Ovary (tissue), 9 donors: ENCODE results near the gene ZNF652. TPM values are rescaled to one million over a fixed set of nuclear protein-coding genes. Genes with fewer than 3 reads are reported as not detected.
"Not testable (repeated sequence)": the region's sequence is repeated elsewhere in the genome, so short reads cannot be mapped to it uniquely, and the experiment has no call there.

Experiments used
- DNase-seq, 5 donors: peaks; one replicate each; pipeline ENCODE4 v3.0.0-alpha.2; 2019 to 2020
- H3K27ac ChIP-seq, 2 donors: fragments of 200-600 bp; one replicate each; pipeline versions ENCODE4 v1.5.1 to v1.8.0; 2019 to 2022
- H3K27me3 ChIP-seq: fragments of 200-600 bp; one replicate; pipeline ENCODE4 v1.8.0; 2022
- H3K36me3 ChIP-seq: fragments of 200-600 bp; sonication (generic); one replicate; pipeline ENCODE4 v1.5.1; 2019
- H3K4me1 ChIP-seq: one replicate; pipeline ENCODE4 v1.8.1; 2013; ENCODE audit warnings: mild to moderate bottlenecking, moderate library complexity; ENCODE audit not compliant: insufficient read depth
- H3K4me3 ChIP-seq: fragments of 200-600 bp; sonication (generic); one replicate; pipeline ENCODE4 v1.5.1; 2017
- H3K9me3 ChIP-seq, 2 donors: fragments of 200-600 bp in 1 of 2; sonication (generic) in 1 of 2; one replicate each; pipeline versions ENCODE4 v1.5.1 to v1.8.1; 2013 to 2019; ENCODE audit warnings: mild to moderate bottlenecking in 1 of 2, moderate library complexity in 1 of 2
- CTCF ChIP-seq, 3 donors: fragments of 450-650 bp in 2 of 3; fragments of 200-600 bp in 1 of 3; IDR thresholded peaks; one replicate each; pipeline versions ENCODE4 v1.5.1 to v1.8.0; 2016 to 2022; ENCODE audit warnings: antibody characterized with exemption in 3 of 3, mild to moderate bottlenecking in 1 of 3
- EP300 ChIP-seq: sonication (generic); formaldehyde crosslinking; IDR thresholded peaks from one replicate; pipeline ENCODE4 v1.6.1; 2017; ENCODE audit warnings: antibody characterized with exemption
- POLR2A ChIP-seq: fragments of 450-650 bp; IDR thresholded peaks from one replicate; pipeline ENCODE4 v1.6.1; 2017; ENCODE audit warnings: antibody characterized with exemption, mild to moderate bottlenecking, moderate library complexity
- WGBS, 3 donors: extraction: QIAGEN DNeasy Blood & Tissue Kit in 1 of 3; methylation state at CpG; one replicate each; pipeline versions ENCODE4 v1.1.5 to v1.1.7; 2013 to 2017; 5-methylcytosine and 5-hydroxymethylcytosine counted together
- intact Hi-C, 4 donors: fragments of 100-400 bp; cut with DNase I; formaldehyde crosslinking; loops; one replicate each; pipeline versions ENCODE4 v1.11.0 to v1.15.1; 2022 to 2023
- polyA plus RNA-seq, 2 donors: library from polyadenylated mRNA; stranded (reverse); fragments of 200-250 nt in 1 of 2; fragments of 350-450 nt in 1 of 2; fragmentation: Illumina TruSeq in 1 of 2; extraction: RNeasy Lipid Tissue Mini Kit (QIAGEN cat#74804) in 1 of 2; gene quantifications; one replicate each; pipeline ENCODE4 v1.2.3, GENCODE V29; 2013 to 2014
- total RNA-seq, 7 donors: library from RNA; depleted of rRNA in 2 of 7; stranded (reverse); fragments of >200 nt in 2 of 7; fragmentation: NEBNext Ultra II Directional in 3 of 7; extraction: Animal tissue kit (Norgen Biotek cat#: 25700) in 3 of 7; gene quantifications; one replicate each; pipeline versions ENCODE4 v1.1.0 to v1.2.4, GENCODE V29; 2016 to 2023
- donor health status: DM: no; HTN: no; CAD: no; lungs with moderate emphysema.
- donor health status: DM: no; HTN: no; CAD: no.
- donor health status: Bipolar disorder and iron deficiency.
- donor health status: DM: yes; HTN: yes; CAD: no.
- donor health status: DM: no; HTN: no; CAD: no.
- donor health status: DM: yes; HTN: yes; CAD: no.

The ZNF652 gene
- total and polyA plus RNA-seq, 9 donors = 17.1 to 60.9 (median 48.8) TPM

DNA sequence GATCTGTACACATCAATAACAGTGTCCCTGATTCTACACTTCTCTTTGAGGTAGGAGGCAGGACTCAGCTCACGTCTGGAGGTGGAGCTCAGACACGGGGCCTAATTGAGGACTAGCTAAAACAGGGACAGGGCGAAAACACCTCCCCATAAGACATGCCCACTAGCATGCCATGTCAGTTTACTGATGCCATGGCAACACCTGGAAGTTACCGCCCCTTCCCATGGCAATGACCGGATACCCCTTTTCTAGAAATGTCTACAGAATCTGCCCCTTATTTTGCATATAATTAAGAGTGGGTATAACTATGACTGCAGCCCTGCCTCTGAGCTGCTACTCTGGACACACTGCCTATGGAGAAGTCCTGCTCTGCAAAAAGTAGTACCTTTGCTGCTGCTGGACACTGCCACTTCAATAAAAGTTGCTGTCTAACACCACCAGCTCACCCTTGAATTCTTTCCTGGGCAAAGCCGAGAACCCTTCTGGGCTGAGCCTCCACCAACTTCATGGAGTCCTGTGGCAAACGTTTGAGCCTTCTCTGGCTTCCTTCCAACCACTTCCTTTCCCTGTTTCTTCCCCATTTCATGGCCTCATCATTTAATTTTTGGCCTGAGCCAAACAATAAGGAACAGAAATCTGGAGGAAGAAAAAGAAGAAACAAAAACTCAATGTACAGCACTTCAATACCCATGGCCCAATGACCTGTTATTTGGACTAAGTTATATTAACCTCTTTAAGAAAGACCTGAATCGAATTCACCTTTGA lies 31.6 kb upstream of the ZNF652 start:
- Histone ChIP-seq H3K27ac (no peak overlapping the region), H3K27me3 (no peaks in the 10 kb centered on the region), H3K36me3 (no peaks in the 10 kb centered on the region), H3K4me3 (no peak overlapping the region), H3K4me1 (no peaks in the 10 kb centered on the region), H3K9me3 (no peaks in the 10 kb centered on the region)
- TF ChIP-seq EP300 (no peak), POLR2A (no peak), CTCF (IDR thresholded peaks at IDR 0.05) (no peak)
- intact Hi-C loops = loop anchor here (2.0 to 10.0 kb wide), 3 partner anchors 76 to 79 kb away; no protein-coding TSS in a partner anchor
- DNase-seq = no peak
- WGBS, 3 donors = 76 to 81% (median 80%) methylated on average over 8 of the region's 8 CpGs

GRCh38 chr17:49390548-49391324 lies 28.7 kb upstream of the ZNF652 start:
- no peaks in the 10 kb centered on the region for H3K36me3 ChIP-seq
- H3K4me1 ChIP-seq = no peaks in the 10 kb centered on the region
- H3K27ac ChIP-seq = no peak overlapping the region
- 59 to 66% (median 61%) methylated on average over 9 of the region's 9 CpGs for WGBS, 3 donors
- TF ChIP-seq CTCF (IDR thresholded peaks at IDR 0.05) = no peak
- no peak for TF ChIP-seq POLR2A
- no peak for TF ChIP-seq EP300
- intact Hi-C loops = loop anchor here in 3 of 4 donors (5.0 to 10.0 kb wide), 2 partner anchors 73 to 76 kb away; no protein-coding TSS in a partner anchor
- H3K4me3 ChIP-seq = no peak overlapping the region
- H3K27me3 ChIP-seq = no peaks in the 10 kb centered on the region
- DNase-seq = no peak
- no peaks in the 10 kb centered on the region for H3K9me3 ChIP-seq

GRCh38 chr17:49389514-49390347 lies 27.7 kb upstream of the ZNF652 start:
- intact Hi-C loops = loop anchor here in 3 of 4 donors (5.0 to 10.0 kb wide), 2 partner anchors 72 to 75 kb away; no protein-coding TSS in a partner anchor
- H3K4me3 ChIP-seq, H3K4me1 ChIP-seq, DNase-seq, H3K27me3 ChIP-seq, H3K9me3 ChIP-seq, H3K27ac ChIP-seq, H3K36me3 ChIP-seq: not testable (repeated sequence)
- WGBS, 3 donors = 85 to 88% (median 87%) methylated on average over 12 of the region's 12 CpGs

- H3K4me1 ChIP-seq = no peaks in the 10 kb centered on the region
- intact Hi-C loops = no loop called here
- H3K9me3 ChIP-seq = no peaks in the 10 kb centered on the region
- TF ChIP-seq EP300 (no peak), CTCF (IDR thresholded peaks at IDR 0.05) (no peak), POLR2A (no peak)
- no peak for DNase-seq
- H3K4me3 ChIP-seq = no peak overlapping the region
- H3K36me3 ChIP-seq = no peaks in the 10 kb centered on the region
- no peak overlapping the region for H3K27ac ChIP-seq
- no peaks in the 10 kb centered on the region for H3K27me3 ChIP-seq
- WGBS, 3 donors = 88 to 93% (median 93%) methylated on average over 8 of the region's 8 CpGs
These were observed 26.9 kb upstream of the ZNF652 start for GRCh38 chr17:49388692-49389513.
